MM.1S (cell line): ENCODE results near the gene NOX5.

Experiments
- DNase-seq: peaks from one replicate; pipeline ENCODE4 v3.0.0-alpha.2; 2015
- H2AFZ ChIP-seq: fragments of 300-600 bp; sonication (generic); 2 replicates; pipeline ENCODE4 v1.6.0; 2016; ENCODE audit warnings: antibody characterized with exemption, low read length
- H3F3A ChIP-seq: fragments of 300-600 bp; sonication (generic); 2 replicates; pipeline ENCODE4 v1.6.1; 2016; ENCODE audit warnings: mild to moderate bottlenecking, antibody characterized with exemption, low read length, moderate library complexity, mixed read lengths; ENCODE audit not compliant: insufficient read depth
- H3K27ac ChIP-seq: fragments of 300-600 bp; sonication (generic); 2 replicates; pipeline ENCODE4 v1.5.1; 2016; ENCODE audit warnings: mild to moderate bottlenecking, low read length
- H3K27me3 ChIP-seq: fragments of 300-600 bp; sonication (generic); replicated peaks from 2 replicates; pipeline ENCODE4 v1.6.0; 2016; ENCODE audit warnings: low read length; ENCODE audit not compliant: insufficient read depth
- H3K36me3 ChIP-seq: fragments of 300-600 bp; sonication (generic); replicated peaks from 2 replicates; pipeline ENCODE4 v1.6.1; 2016; ENCODE audit warnings: mild to moderate bottlenecking, low read length, mixed read lengths; ENCODE audit not compliant: insufficient read depth
- H3K4me1 ChIP-seq: fragments of 300-600 bp; sonication (generic); 2 replicates; pipeline ENCODE4 v1.6.1; 2016; ENCODE audit warnings: low read length, mixed read lengths
- H3K4me2 ChIP-seq: fragments of 300-600 bp; sonication (generic); 2 replicates; pipeline ENCODE4 v1.6.0; 2016; ENCODE audit warnings: low read depth, low read length
- H3K4me3 ChIP-seq: fragments of 300-600 bp; sonication (generic); 2 replicates; pipeline ENCODE4 v1.5.1; 2016; ENCODE audit warnings: low read length, mixed read lengths
- H3K79me2 ChIP-seq: fragments of 300-600 bp; sonication (generic); 2 replicates; pipeline ENCODE4 v1.6.1; 2016; ENCODE audit warnings: mixed run types, low read length, mixed read lengths
- H3K9ac ChIP-seq: fragments of 300-600 bp; sonication (generic); 2 replicates; pipeline ENCODE4 v1.6.1; 2016; ENCODE audit warnings: low read length, mixed read lengths
- H3K9me2 ChIP-seq: fragments of 300-600 bp; sonication (generic); replicated peaks from 2 replicates; pipeline ENCODE4 v1.6.1; 2016; ENCODE audit warnings: mild to moderate bottlenecking, low read length, mixed read lengths; ENCODE audit not compliant: insufficient read depth
- H3K9me3 ChIP-seq: fragments of 300-600 bp; sonication (generic); replicated peaks from 2 replicates; pipeline ENCODE4 v1.6.1; 2016; ENCODE audit warnings: mild to moderate bottlenecking, low read length, mixed read lengths; ENCODE audit not compliant: insufficient read depth
- H4K20me1 ChIP-seq: fragments of 300-600 bp; sonication (generic); 2 replicates; pipeline ENCODE4 v1.6.1; 2016; ENCODE audit warnings: mild to moderate bottlenecking, low read length, moderate library complexity, mixed read lengths; ENCODE audit not compliant: insufficient read depth
- CTCF ChIP-seq: fragments of 300-600 bp; sonication (generic); IDR thresholded peaks from 2 replicates; pipeline ENCODE4 v1.5.1; 2016; ENCODE audit warnings: antibody characterized with exemption, low read length, mixed read lengths
- EZH2 ChIP-seq: fragments of 300-600 bp; sonication (generic); optimal IDR thresholded peaks from 2 replicates; pipeline ENCODE3; 2017; ENCODE audit warnings: low read depth, mild to moderate bottlenecking, antibody characterized with exemption, low read length, mixed read lengths
- EZH2phosphoT487 ChIP-seq: fragments of 300-600 bp; sonication (generic); IDR thresholded peaks from 2 replicates; pipeline ENCODE4 v1.6.1; 2018; ENCODE audit warnings: antibody characterized with exemption, low read length

The NOX5 gene

GRCh38 chr15:69061414-69061842 lies 46.9 kb downstream of the NOX5 start:
- Histone ChIP-seq H2AFZ (no peak overlapping the region), H3K4me1 (peaks cover 8% of the 10 kb centered on the region), H3K27ac (no peak overlapping the region), H4K20me1 (no peaks in the 10 kb centered on the region), H3K9me3 (no peaks in the 10 kb centered on the region), H3K4me2 (no peak overlapping the region), H3K9ac (no peak overlapping the region), H3F3A (no peaks in the 10 kb centered on the region), H3K36me3 (no peaks in the 10 kb centered on the region), H3K9me2 (no peaks in the 10 kb centered on the region), H3K79me2 (no peaks in the 10 kb centered on the region), H3K4me3 (no peak overlapping the region), H3K27me3 (no peaks in the 10 kb centered on the region)
- DNase-seq = no peak
- TF ChIP-seq CTCF (no peak), EZH2 (no peak), EZH2phosphoT487 (no peak)

GRCh38 chr15:69064649-69065048 lies 50.2 kb downstream of the NOX5 start:
- H3K9me2 ChIP-seq = no peaks in the 10 kb centered on the region
- DNase-seq = no peak
- H3K4me2 ChIP-seq = no peak overlapping the region
- no peak overlapping the region for H3K27ac ChIP-seq
- H3K79me2 ChIP-seq = no peaks in the 10 kb centered on the region
- no peak overlapping the region for H2AFZ ChIP-seq
- no peaks in the 10 kb centered on the region for H3K9me3 ChIP-seq
- no peak overlapping the region for H3K9ac ChIP-seq
- H3K36me3 ChIP-seq = no peaks in the 10 kb centered on the region
- no peaks in the 10 kb centered on the region for H3F3A ChIP-seq
- H4K20me1 ChIP-seq = no peaks in the 10 kb centered on the region
- no peaks in the 10 kb centered on the region for H3K27me3 ChIP-seq
- H3K4me3 ChIP-seq = no peak overlapping the region
- TF ChIP-seq EZH2 (no peak), CTCF (0 out of 2 replicates have a peak, but pooled peaks have one; percentile 3)
- H3K4me1 ChIP-seq = peaks cover 8% of the 10 kb centered on the region

GRCh38 chr15:69066007-69066995 lies 51.8 kb downstream of the NOX5 start:
- H3K4me2 ChIP-seq = no peak overlapping the region
- H2AFZ ChIP-seq = no peak overlapping the region
- H3K9me2 ChIP-seq = no peaks in the 10 kb centered on the region
- H3K9ac ChIP-seq = no peak overlapping the region
- DNase-seq = no peak
- H3K4me3 ChIP-seq = no peak overlapping the region
- H3F3A ChIP-seq = no peaks in the 10 kb centered on the region
- no peaks in the 10 kb centered on the region for H3K27me3 ChIP-seq
- no peaks in the 10 kb centered on the region for H3K79me2 ChIP-seq
- TF ChIP-seq CTCF (no peak), EZH2phosphoT487 (no peak), EZH2 (no peak)
- H3K36me3 ChIP-seq = no peaks in the 10 kb centered on the region
- H3K4me1 ChIP-seq = no peaks in the 10 kb centered on the region
- H3K27ac ChIP-seq = no peak overlapping the region
- no peaks in the 10 kb centered on the region for H4K20me1 ChIP-seq
- no peaks in the 10 kb centered on the region for H3K9me3 ChIP-seq
